ACC112 (cell line): ENCODE results near the gene MAN2B2.
A peak's percentile ranks its signal among the peaks of the same experiment; 100 is the strongest.

Experiments used
- H2AFZ ChIP-seq: fragments of 200-600 bp; sonication (generic); one replicate; pipeline ENCODE4 v1.6.0; 2017; ENCODE audit warnings: antibody characterized with exemption, low read length; ENCODE audit not compliant: unreplicated experiment
- H3K27ac ChIP-seq: fragments of 200-600 bp; sonication (generic); 2 replicates; pipeline ENCODE4 v1.5.1; 2014; ENCODE audit warnings: low read depth, mild to moderate bottlenecking, antibody characterized with exemption, low read length, moderate library complexity
- H3K27me3 ChIP-seq: fragments of 200-600 bp; sonication (generic); 2 replicates; pipeline ENCODE4 v1.6.1; 2014; ENCODE audit warnings: mild to moderate bottlenecking, antibody characterized with exemption, low read length, moderate library complexity, mixed read lengths; ENCODE audit not compliant: insufficient read depth
- H3K36me3 ChIP-seq: fragments of 200-600 bp; sonication (generic); 2 replicates; pipeline ENCODE4 v1.6.1; 2016; ENCODE audit warnings: mild to moderate bottlenecking, antibody characterized with exemption, low read length, moderate library complexity, mixed read lengths; ENCODE audit not compliant: insufficient read depth
- H3K4me1 ChIP-seq: fragments of 200-600 bp; sonication (generic); one replicate; pipeline ENCODE4 v1.6.1; 2016; ENCODE audit warnings: low read length, mixed read lengths; ENCODE audit not compliant: insufficient read depth, unreplicated experiment, control insufficient read depth
- H3K4me3 ChIP-seq: fragments of 200-600 bp; sonication (generic); 2 replicates; pipeline ENCODE4 v1.5.1; 2014; ENCODE audit warnings: mild to moderate bottlenecking, low read depth, low read length
- H3K79me2 ChIP-seq: fragments of 200-600 bp; sonication (generic); one replicate; pipeline ENCODE4 v1.6.0; 2016; ENCODE audit warnings: low read length; ENCODE audit not compliant: control insufficient read depth, unreplicated experiment, insufficient read depth

The MAN2B2 gene

GRCh38 chr4:6574747-6575502 lies at the start of gene MAN2B2:
Gene MAN2B2 (plus strand): TSS chr4:6575189. CDS start chr4:6575211, 22 bp downstream.
- Histone ChIP-seq H3K27ac (no peak within 1 kb of the TSS), H3K4me3 (peak within 1 kb of the TSS; percentile 92), H2AFZ (peak within 1 kb of the TSS; percentile 87), H3K4me1 (no peaks in the 10 kb centered on the region), H3K36me3 (peaks cover 17% of the 10 kb centered on the region), H3K79me2 (no peaks in the 10 kb centered on the region), H3K27me3 (peaks cover 7% of the 10 kb centered on the region; the same call in 1 of the 2 replicates)

DNA sequence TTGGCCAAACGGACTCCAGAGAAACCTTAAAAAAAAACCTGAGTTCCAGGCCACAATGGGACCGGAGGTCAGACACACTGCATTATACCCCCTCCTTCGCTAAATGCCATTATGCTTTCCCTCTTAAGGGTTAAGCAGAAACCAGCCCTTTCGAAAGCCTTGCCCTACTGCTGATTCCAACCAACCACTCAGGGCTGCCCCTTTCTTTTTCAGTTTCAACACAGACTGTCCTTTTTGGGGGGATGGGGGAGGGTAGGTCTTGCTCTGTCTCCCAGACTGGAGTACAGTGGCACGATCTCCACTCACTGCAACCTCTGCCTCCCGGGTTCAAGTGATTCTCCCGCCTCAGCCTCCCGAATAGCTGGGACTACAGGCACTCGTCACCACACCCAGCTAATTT lies 49.5 kb upstream of the MAN2B2 start:
- Histone ChIP-seq H3K36me3 (no peaks in the 10 kb centered on the region), H3K27ac (no peak overlapping the region), H2AFZ (no peak overlapping the region), H3K4me1 (no peaks in the 10 kb centered on the region), H3K27me3 (peaks cover 26% of the 10 kb centered on the region), H3K79me2 (no peaks in the 10 kb centered on the region), H3K4me3 (no peak overlapping the region)

DNA sequence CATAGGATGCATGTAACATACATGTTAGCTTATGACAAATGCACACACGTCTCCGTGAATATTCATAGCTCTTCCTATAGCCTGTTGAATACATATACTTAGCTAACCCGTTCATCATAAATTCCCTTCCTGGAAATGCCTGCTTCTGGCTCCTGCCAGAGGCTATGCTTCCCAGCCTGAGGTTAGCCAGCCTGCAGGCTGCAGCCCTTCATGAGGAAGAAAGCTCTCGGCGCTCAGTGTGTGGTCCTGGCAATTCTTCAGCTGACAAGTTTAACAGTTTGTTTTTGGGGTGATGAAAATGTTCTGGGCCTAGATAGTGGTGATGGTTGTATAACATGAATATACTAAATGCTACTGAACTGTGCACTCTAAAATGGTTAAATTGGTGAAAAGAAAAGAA lies 48.8 kb upstream of the MAN2B2 start:
- Histone ChIP-seq H3K27ac (no peak overlapping the region), H2AFZ (no peak overlapping the region), H3K4me3 (no peak overlapping the region), H3K79me2 (no peaks in the 10 kb centered on the region), H3K4me1 (no peaks in the 10 kb centered on the region), H3K36me3 (no peaks in the 10 kb centered on the region), H3K27me3 (peaks cover 26% of the 10 kb centered on the region)

- no peak overlapping the region for H3K27ac ChIP-seq
- H3K36me3 ChIP-seq, result no peaks in the 10 kb centered on the region
- no peak overlapping the region for H2AFZ ChIP-seq
- no peaks in the 10 kb centered on the region for H3K79me2 ChIP-seq
- no peaks in the 10 kb centered on the region for H3K4me1 ChIP-seq
- no peak overlapping the region for H3K4me3 ChIP-seq
- peaks cover 22% of the 10 kb centered on the region for H3K27me3 ChIP-seq
Measured at GRCh38 chr4:6526671-6527091, 48.3 kb upstream of the MAN2B2 start.

DNA sequence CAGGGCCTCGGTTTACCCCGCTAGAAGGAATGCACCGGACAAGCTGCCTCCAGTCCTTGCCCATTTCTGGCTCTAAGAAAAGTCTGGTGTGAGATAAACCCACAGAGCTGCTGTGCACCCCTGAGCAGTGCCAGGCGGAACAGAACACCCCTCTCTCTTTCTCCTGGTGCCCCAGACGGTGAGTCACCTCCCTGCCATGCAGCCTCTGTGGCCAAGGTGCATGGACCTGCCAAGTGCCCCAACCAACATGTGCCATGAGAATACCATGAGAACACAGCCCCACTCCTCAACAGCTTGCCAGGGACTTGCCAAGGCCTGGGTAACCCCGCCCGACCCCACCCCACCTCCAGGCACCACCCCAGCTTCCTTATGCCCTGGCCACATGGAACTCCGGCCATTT lies 47.7 kb upstream of the MAN2B2 start:
- no peak overlapping the region for H3K4me3 ChIP-seq
- no peaks in the 10 kb centered on the region for H3K36me3 ChIP-seq
- H2AFZ ChIP-seq, result no peak overlapping the region
- H3K4me1 ChIP-seq, result no peaks in the 10 kb centered on the region
- no peak overlapping the region for H3K27ac ChIP-seq
- peaks cover 20% of the 10 kb centered on the region for H3K27me3 ChIP-seq
- no peaks in the 10 kb centered on the region for H3K79me2 ChIP-seq

GRCh38 chr4:6527683-6528595 lies 47.0 kb upstream of the MAN2B2 start:
- Histone ChIP-seq H3K36me3 (no peaks in the 10 kb centered on the region), H3K4me1 (no peaks in the 10 kb centered on the region), H3K79me2 (no peaks in the 10 kb centered on the region), H2AFZ (no peak overlapping the region), H3K27me3 (peaks cover 23% of the 10 kb centered on the region), H3K27ac (no peak overlapping the region), H3K4me3 (no peak overlapping the region)

DNA sequence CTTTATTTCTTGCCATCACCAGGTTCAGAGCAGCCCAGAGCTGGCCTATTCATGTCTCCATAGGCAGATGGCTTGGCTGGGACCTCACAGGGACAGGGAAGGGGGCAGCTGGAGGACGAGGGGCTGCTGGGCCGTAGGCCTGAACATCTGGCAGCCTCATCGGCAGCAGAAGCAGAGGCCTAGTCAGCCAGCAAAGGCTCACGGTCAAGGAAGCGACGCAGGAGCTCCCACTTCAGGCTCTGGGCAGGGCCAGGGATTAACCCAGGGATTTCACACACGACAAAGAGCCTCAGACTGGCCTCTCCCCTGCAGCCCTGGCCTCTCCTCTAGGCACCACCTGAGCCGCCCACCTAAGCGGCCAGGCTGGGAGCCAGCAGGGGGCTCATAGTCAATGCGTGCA lies 46.0 kb upstream of the MAN2B2 start:
- no peak overlapping the region for H2AFZ ChIP-seq
- no peak overlapping the region for H3K4me3 ChIP-seq
- H3K27me3 ChIP-seq, result peaks cover 25% of the 10 kb centered on the region
- H3K4me1 ChIP-seq, result no peaks in the 10 kb centered on the region
- H3K79me2 ChIP-seq, result no peaks in the 10 kb centered on the region
- no peaks in the 10 kb centered on the region for H3K36me3 ChIP-seq
- no peak overlapping the region for H3K27ac ChIP-seq

DNA sequence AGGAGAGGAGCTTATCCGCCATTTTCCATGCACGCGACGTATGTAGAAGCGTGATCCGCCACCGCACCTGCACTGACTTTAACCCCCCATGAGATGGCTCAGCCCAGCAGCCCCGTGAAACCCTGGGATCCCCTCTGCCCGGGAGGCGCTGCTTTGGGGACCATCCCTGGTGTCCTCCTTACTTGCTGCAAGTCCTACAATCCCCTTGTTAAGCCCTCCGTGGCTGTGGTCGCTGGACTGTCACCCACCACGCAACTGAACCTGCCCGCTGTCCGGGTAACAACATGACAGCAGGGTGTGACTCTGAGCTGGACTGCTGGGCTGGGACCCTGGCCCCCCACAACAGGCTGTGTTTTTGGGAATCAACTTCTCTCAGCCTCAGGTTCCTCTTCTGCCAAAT lies 44.7 kb upstream of the MAN2B2 start:
- Histone ChIP-seq H3K79me2 (no peaks in the 10 kb centered on the region), H3K4me1 (no peaks in the 10 kb centered on the region), H2AFZ (no peak overlapping the region), H3K36me3 (no peaks in the 10 kb centered on the region), H3K4me3 (no peak overlapping the region), H3K27me3 (peaks cover 32% of the 10 kb centered on the region), H3K27ac (no peak overlapping the region)

- Histone ChIP-seq H3K36me3 (no peaks in the 10 kb centered on the region), H3K4me3 (no peak overlapping the region), H2AFZ (no peak overlapping the region), H3K79me2 (no peaks in the 10 kb centered on the region), H3K27me3 (peaks cover 39% of the 10 kb centered on the region), H3K4me1 (no peaks in the 10 kb centered on the region), H3K27ac (no peak overlapping the region)
Measured at GRCh38 chr4:6530964-6531363, 44.0 kb upstream of the MAN2B2 start.

- Histone ChIP-seq H3K4me3 (no peak overlapping the region), H3K27ac (no peak overlapping the region), H3K27me3 (peaks cover 48% of the 10 kb centered on the region), H3K36me3 (no peaks in the 10 kb centered on the region), H3K79me2 (no peaks in the 10 kb centered on the region), H3K4me1 (no peaks in the 10 kb centered on the region), H2AFZ (no peak overlapping the region)
Measured at GRCh38 chr4:6532102-6532501, 42.9 kb upstream of the MAN2B2 start.
